HG02852 (cell line): ENCODE measurements around the gene GREM1.

Experiments used
- ATAC-seq: cut with Tn5 transposase; IDR thresholded peaks from one replicate; pipeline ENCODE4 v1.9.1; 2021; ENCODE audit warnings: mild to moderate bottlenecking, moderate library complexity; ENCODE audit not compliant: unreplicated experiment

The GREM1 gene

DNA sequence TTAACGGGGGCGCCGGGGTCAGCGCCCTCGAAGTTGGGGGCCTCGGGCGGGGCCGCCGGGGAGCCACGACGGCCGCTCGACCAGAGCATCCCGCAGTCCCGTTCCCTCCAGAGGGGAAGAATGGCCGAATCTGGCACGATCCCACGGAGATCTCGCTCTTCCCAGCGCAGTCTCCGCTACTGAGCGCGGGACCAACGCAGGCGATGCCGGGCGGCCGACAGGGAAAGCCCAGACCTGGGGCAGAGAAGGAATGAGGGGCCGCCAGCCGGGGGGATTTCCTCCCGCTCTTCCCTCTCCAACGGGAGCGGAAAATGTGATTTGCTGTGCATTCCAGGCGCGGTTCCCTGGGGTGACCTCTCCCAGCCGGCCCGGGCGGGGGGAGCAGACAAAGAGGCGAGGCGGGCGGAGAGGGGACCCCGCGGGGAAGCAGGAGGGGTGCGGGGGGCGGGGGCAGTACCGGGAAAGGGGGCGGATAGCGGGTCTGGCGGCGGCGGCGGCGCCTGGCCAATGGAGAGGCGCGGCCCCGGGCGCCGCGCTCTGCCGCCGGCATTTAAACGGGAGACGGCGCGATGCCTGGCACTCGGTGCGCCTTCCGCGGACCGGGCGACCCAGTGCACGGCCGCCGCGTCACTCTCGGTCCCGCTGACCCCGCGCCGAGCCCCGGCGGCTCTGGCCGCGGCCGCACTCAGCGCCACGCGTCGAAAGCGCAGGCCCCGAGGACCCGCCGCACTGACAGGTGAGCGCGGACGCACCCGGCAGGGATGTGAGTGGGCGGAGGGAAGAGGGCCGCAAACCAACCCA is at the start of gene GREM1:
Gene GREM1 (plus strand): TSS at position 579 of the 801 bp plus-strand sequence. CDS start 12,687 bp downstream, outside the sequence.
- no peak for ATAC-seq

DNA sequence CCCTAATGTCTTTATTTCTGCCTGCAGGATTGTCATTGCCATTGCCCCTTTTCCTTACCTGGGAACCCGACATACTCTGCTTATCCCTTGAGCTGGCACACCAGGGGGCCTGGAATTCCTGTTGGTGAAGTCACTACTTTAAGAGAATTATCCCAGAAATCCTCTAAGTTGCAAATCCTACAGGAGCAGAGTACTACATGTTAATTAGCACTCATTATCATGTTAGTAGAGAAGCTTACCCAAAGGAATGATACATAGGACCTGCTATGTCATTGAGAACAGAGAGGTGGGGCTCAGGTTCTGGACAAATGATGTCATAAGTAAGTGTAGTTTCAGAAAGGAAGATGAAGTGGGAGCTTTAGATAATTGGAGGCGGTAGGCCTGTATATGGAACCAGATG is 48.9 kb upstream of the GREM1 start:
- no peak for ATAC-seq

DNA sequence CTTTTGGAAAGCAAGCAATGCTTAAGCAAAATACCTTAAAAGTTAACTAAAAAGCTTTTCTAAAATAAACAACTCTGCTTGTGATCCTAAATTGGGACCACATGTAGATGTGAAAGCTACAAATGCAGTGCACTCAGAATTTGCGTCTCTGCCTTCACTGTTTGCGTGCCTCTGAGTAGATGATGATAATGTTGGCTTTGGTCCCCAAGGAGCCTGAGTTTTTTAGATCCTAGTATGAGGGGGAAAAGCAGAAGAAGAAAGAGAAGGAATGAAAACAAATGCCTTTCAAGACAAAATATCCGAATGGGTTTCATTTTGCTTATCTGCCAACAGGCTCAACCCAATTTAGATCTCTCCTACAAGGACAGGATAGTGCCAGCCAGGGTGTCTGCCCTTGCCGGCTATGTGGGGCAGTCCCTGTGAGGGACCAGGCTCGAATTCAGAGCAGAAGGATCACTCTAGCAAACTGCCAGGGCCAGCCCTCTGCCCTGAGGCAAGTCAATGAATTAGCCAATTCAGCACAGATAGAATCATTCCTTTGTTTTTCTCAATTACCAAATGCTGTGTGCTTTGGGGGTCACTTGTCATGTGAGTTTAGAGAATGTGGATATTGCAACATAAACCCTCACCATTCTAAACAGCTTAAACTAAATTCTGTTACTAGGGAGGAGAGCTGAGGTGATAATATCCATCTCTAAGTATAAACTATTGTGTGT is 47.8 kb upstream of the GREM1 start:
- no peak for ATAC-seq

DNA sequence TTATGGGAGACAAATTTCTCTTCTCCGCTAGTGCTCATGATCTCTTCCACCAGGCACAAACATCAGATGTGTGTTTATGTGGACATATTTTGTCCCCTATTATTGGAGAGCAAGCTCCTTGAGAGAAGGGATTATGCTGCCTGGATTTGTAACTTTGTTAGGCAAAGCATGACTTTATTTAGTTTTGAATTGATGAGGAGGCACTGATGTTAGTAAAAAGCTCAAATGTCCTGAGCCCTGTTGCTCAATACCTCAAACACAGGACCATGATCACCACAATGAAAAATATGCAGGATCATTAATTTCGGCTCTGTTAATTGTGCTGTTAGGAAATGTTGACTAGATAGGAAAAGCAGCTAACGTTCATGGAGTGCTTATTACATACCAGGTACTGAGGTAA is 47.2 kb upstream of the GREM1 start:
- no peak for ATAC-seq

DNA sequence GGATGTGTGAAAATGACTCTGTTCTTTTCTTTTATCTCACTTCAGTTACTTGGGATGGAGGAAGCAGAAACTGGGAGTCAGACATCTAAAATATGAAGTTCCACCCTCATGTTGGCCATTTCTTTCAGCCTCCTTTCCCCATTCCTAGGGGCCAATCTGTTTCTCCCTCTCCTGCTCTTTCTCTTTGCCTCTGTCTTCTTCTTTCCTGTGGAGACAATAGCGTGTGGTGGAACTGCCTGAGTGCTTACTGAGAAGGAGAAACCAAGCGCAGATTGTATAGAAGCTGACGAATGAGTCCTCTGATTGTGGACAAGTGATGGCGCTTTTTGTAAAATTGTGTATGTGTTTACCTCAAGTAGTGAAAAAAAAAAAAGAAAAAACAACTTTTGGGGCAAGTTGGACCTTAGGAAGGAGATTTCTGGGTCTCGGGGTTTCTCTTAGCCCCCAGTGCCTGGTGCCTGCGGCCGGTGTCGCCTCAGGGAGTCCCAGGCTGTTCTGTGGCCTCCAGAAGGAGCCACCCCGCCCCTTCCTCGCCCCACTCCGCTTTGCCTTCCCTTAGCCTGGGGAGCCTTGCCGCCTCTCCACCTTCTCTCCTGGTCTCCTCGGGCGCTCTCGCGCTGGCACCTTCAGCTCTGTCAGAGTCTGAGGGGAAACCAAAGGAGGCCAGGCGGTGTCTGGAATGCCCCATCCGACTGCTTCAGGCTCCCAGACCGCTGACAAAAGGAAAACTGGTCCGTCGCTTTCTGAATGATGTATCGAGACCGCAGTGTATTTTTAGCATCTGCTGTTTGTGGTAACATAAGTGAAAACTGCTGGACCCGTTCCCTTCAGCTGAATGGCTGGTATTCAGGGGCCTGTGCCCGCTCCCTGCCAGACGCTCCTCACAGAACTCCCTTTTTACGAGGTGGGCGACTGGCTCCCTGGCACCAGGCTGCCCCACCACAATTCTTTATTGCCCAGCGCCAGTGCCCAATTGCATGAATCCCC is 46.2 kb upstream of the GREM1 start:
- no peak for ATAC-seq

DNA sequence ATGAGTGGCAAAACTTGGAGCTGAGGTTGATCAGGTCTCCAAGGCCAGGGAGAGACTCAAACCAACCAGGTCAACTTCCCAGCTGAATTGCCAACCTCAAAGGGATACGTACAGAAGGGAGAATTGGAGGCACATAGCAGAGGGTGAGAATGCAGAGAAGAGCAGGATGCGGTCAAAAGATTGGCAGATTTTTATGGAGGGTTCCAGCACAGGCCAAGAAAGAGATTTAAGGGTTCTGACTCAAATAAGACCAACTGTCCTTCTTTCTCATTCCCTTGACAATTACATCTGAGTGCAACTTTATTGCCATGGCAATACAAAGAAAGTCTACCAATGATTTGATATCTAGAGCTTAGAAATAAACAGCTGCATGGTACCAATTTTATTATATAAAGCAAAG is 43.1 kb upstream of the GREM1 start:
- no peak for ATAC-seq

DNA sequence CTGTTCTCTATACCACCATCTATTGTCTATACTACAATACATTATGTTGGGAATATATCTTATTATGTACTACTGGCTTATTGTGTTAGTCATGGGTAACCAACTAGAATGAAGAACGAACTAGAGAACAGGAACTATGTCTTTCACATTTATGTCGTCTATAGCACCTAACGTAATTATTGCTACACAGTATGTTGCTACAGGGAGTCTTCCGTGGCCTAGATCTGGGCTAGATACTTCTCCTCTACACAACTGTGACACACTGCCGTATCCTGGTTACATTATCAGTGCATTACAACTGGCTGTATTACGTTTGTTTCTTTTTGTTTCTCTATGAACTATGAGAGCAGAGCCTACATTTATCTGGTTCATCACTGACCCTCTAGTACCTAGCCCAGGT is 42.3 kb upstream of the GREM1 start:
- ATAC-seq: no peak

DNA sequence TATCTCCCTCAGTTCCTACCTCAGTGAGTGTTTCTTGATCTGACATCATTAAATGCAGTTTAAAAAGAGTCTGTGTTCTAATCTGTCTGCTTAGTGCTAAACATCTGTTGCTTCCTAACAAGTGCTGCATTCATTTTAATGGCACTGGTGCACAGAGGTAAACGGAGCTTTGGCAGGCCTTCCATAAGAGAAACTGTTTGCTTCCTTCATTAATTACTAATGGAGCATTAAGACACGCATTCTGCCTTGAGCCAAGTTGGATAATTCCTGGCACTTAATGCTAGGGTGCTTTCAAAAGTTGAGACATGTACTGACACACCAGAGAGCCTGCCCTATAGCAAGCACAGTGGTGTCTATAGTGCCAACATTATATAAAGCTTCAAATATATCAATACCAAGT is 41.6 kb upstream of the GREM1 start:
- ATAC-seq: no peak

DNA sequence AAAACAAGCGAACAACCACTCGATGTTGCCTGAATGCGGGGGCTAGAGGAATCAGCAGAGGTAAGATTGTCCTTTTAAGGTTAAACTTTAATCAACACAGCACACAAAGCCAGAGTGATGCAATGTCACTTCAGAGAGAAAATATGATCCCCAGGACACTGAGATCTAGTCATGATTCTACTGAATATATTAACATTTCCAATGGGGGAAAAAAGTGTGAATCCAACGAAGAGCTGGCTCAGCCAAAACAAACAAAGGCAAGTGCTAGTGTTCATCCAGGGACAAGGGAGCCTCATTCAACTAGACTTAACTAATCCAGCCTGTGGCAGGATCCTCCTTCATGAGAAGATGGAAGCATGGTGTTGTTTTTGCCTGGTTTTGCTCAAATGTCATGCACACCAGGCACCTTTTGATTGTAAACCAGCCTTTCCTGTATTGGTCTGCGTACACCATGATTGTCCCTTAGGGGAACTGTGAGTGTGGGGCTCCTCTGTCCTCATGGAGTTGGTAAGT is 40.5 kb upstream of the GREM1 start:
- no peak for ATAC-seq

DNA sequence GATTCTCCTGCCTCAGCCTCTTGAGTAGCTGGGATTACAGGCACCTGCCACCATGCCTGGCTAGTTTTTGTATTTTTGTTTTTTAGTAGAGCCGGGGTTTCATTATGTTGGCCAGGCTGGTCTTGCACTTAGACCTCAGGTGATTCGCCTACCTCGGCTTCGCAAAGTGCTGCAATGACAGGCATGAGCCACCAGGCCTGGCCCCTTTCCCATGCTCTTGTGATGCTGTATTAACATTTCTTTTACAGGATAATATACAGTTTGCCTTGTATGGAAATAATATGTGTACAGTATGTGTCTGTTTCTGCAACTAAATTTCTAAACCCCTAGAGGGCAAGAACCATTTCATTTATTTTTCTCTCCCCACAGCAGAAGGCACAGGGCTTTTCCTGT is 38.5 kb upstream of the GREM1 start:
- no peak for ATAC-seq

DNA sequence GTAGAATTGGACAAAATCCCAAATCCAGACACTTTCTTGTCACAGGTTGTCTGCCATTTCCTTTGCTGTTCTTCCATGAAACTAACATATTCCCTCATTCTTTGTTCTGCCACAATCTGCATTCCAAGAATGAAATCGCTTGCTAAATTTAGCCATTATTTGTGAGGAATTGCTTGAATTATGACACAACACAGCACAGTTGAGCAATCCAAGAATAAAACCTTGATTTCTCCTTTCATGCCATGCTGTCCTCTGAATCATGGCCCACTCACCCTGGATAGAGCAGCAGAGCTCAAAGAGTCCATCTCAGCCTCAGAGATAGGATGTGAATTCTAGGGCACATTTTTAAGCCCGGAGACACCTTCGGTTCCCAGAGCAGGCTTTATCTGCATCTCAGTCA is 35.2 kb upstream of the GREM1 start:
- ATAC-seq: no peak

DNA sequence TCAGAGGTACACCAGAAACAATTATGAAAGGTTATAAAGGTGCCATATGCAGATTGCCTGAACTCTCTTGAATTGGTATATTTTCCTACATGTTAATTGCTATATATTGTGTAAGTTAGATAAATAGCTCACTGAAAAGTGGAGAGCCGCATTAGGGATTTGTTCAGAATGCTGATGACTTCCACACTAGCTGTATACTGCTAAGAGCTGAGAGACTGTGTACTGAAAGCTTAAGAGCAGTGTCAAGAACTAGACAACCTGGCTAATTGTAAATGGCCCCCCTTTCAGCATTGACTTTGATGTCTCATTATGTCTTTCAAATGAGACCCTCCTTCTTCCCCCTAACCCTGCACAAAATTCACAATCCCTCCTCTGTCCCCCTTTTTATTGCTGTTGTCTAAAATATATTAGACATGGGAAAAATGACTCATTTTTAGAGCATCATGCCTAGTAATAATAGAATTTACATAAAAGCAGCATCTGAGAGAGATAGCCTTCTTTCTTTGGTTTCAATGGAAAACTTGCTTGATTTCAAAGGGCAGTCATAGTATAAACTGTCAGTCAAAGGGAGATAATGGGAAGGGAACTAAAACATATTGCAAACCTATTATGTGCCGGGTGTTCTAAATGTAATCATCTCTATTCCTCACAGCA is 34.7 kb upstream of the GREM1 start:
- no peak for ATAC-seq

DNA sequence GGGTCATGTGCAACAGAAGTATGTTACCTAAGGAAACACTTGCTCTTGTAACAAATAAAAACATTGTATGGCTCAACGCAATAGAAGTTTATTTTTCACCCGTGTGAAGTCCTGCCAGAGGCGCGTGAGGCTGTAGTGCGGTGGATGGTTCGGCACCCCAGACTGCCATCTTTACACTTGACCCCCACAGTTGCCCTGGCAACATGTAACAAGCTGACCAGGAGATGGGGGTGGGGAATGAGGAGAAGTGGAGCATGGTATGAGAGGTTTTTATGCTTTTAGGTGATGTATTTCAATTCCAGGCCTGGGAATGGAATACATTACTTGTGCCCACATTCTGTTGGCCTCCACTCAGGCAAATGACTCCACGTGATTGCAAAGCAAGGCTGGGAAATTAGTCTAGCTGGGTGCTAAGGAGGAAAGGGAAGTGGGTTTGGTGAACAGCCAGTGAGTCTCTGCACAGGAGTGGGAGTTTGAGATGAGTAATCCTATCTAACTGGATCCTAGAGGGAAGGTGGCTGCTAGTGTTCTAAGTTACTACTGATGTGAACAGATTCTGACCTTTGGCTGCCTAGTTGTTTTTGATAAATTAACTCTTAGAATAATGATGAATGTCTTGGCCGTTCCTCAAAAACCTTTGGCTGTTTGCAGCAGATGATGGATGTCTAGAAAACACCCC is 33.8 kb upstream of the GREM1 start:
- no peak for ATAC-seq

DNA sequence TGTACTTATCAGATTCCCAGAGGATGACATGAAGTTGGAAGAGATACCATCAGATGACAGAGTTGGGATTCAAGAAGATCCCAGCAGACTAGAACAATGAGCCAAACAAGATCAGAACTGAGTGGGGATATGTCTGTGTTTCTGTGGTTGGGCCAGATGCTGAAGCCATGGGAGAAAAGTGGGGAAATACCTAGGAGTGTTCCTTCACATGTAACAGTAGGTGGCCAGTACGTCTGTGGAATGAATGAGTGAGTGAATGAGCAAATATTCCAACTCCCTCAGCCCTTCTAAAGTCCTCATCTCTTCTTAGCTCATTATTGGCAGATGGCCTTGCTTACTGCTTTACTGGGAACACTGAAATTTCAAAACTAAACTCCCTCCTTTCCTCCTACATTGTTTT is 32.2 kb upstream of the GREM1 start:
- no peak for ATAC-seq

DNA sequence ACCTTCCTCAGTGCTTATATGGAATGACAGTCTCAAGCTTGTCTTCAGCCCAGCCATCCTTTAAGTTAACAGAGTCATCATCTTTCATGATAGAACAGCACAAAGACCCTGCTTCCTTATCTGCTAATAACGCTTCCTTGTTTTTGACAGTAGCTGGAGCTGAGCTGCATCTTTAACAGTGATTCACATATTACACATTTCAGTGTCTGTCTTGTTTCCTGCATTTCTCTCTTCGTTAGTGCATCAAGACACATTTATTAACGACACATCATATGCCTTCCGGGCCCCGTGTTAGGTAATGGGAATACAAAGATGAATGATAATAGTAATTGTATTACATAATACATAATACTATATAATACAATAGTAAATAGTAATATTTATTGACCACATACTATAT is 30.2 kb upstream of the GREM1 start:
- ATAC-seq: no peak

DNA sequence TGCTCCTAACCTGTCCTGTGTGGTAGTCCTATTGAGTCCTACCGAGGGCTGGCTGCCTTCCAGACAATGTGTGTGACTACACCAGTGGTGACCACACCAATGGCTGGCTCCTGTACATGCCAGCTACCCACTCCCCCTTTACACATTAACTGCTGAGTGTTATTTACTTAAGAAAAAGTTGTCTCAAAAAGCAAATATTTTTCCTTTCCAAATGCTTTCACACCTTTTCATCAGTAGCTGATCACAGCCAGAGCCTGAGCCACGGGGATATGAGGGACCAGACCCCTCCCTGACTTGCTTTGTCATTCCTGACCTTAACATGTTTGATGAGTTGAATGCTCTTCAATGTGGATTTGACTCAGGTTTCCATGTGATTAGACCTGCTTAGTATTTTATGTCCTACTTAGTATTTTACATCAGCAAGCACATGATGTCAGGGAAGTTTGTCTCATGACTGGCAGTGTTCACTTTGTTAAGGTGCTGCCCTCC is 29.6 kb upstream of the GREM1 start:
- ATAC-seq: no peak

DNA sequence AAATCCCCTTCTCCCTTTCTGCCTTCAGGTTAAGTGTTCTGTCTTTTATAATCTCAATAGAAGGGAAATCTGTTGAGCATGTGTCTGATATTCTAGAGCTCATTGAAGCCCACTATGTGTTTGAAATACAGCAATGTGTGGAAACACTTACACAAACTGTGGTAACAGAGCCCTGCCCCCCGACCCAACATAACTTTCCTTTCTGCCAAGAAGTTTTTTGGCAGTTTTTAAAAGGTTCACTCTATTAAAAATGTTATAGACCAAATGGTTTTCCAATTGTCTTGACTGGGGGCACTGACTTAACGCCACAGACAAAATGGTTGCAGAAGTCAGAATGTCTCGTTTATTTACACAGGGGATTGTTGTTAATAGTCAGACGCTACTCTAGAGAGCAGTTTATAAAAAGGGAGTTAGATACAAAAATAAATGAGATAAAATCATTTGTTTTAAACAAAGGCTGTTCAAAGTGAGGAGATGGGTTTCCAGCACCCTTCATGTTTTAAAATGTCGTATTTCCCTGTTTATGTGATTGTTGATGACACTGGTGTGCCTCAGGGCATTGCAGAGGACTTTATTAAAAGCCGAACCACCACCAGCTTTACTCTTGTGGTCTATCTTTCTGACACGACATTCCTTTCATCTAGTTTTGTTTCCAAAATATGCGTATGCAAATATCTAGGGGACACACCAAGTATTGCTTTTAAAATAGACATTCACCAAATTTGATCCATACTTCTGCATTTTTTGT is 26.7 kb upstream of the GREM1 start:
- ATAC-seq: no peak

DNA sequence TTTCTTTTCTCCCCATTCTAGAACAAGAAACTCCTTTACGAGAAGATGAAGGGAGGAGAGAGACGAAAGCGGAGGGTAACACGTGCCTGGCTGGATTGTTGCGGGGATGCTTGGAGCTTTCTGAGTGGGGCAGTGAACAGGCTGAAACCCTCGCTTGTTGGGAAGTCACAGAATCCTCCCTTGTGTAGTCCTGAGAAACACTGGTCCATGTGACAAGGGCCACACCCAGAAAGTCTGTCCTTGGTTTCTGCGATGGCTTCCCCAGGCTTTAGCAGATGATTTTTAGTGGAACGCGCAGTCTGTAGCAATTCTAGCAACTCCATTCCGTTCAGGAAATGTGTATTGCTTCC is 26.1 kb upstream of the GREM1 start:
- no peak for ATAC-seq

DNA sequence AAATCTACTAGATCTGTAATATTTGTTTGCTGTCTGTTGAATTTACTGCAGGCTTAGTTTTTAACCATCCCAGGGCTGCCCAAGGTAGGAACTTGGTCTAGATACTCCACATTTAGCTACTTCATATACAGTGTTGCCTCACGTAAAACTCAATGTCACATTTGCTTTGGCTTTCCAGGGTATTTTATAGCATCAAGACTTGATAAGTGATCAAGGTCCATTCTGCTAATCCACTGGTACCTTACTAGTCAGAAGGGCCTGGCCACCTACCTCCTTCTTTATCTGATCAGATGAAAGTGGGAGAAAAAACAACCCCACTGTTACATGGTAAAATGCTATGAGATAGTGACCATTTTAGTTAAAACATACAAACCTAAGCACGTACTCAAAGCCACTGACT is 25.5 kb upstream of the GREM1 start:
- no peak for ATAC-seq
